Dedifferentiated amniotic fluid mesenchymal stem cell (primary cell): ENCODE results near the gene C1orf115.
"Not testable (repeated sequence)": the region's sequence is repeated elsewhere in the genome, so short reads cannot be mapped to it uniquely, and the experiment has no call there.

Source experiments
- DNase-seq: peaks from one replicate; pipeline ENCODE4 v3.0.0-alpha.2; 2016; ENCODE audit errors: extremely low spot score

C1orf115 gene, protein sequence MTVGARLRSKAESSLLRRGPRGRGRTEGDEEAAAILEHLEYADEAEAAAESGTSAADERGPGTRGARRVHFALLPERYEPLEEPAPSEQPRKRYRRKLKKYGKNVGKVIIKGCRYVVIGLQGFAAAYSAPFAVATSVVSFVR

DNA sequence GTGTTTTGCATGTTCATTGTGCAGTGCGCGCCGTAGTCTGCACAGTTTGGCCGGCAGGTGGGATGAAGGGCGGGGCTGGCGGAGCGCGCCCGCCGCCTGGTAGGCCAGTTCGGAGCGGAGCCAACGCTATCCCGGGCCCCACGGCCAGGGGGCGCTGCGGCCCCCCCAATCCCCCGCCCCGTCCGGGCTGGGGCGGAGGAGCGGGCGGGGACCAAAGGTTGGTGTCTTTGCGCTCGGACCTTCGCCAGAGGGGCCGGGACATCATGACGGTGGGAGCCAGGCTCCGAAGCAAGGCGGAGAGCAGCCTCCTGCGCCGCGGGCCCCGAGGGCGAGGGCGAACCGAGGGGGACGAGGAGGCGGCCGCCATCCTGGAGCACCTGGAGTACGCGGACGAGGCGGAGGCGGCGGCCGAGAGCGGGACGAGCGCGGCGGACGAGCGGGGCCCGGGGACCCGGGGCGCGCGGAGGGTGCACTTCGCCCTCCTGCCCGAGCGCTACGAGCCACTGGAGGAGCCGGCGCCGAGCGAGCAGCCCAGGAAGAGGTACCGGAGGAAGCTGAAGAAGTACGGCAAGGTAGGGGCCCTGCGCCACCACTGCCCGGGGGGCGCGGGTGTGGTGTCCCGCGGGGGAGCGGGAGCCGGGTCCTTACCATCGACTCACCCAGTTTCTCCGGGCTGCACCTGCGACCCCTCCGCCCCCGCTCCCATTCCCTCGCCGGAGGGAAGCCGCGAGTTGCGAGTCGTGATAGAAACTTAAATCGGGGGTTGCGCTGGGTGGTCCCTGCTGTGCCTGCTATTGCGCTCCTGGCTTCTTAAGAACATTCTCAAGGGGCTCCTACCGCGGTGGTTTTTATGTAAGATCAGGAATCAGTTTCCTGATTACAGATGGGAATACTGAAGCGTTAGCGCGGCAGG lies at the start of gene C1orf115:
TSS of gene C1orf115 (plus strand) at position 224 of the 913 bp plus-strand sequence. CDS start at position 264, 40 bp downstream.
- no peak for DNase-seq

DNA sequence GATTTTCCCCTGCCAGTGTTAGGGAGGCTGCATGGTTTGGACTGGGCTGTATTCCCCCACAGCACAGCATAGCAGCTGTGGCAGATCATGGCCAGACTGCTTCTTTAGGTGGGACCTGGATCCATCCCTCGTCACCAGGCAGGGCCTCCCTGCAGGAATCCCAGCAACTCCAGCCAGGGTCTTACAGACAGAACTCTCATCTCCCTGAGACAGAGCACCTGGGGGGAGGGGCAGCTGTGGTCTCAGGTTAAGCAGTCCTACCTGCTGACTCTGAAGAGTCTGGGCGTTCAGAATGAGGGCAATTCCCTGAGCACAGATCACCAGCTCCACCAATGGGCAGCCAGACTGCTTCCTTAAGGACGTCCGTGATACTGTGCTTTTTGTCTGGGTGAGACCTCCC lies 47.9 kb upstream of the C1orf115 start:
- DNase-seq = no peak

DNA sequence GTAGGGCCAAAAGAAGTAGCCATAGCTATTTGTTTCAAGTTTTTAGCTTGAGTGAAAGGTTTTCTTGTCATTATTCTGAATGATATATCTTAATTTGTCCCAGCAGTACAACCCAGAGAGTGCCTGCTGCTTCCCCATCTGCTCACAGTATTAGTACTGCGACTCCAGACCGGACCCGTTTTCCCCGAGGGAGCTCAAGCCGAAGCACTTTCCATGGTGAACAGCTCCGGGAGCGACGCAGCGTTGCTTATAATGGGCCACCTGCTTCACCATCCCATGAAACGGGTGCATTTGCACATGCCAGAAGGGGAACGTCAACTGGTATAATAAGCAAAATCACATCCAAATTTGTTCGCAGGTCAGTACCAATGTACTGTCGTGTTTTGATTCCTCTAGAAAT lies 37.2 kb upstream of the C1orf115 start:
- no peak for DNase-seq

DNA sequence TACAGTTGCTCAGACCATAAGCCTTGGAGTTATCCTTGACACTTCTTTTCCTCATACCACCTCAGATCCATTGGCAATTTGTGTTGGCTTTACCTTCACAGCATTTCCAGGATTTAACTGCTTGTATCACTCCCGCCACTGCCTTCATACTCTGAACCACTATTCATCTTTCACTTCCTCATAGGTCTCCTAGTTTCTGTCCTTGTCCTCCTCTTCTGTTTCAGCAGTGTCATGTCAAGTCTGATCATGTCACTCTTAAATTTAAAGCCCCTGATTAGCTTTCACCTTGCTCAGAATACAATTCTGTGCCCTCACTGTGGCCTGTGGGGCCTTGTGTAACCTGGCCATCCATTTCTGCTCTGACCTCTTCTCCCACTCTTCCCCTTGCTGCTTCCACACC lies 34.7 kb upstream of the C1orf115 start:
- DNase-seq = no peak

DNA sequence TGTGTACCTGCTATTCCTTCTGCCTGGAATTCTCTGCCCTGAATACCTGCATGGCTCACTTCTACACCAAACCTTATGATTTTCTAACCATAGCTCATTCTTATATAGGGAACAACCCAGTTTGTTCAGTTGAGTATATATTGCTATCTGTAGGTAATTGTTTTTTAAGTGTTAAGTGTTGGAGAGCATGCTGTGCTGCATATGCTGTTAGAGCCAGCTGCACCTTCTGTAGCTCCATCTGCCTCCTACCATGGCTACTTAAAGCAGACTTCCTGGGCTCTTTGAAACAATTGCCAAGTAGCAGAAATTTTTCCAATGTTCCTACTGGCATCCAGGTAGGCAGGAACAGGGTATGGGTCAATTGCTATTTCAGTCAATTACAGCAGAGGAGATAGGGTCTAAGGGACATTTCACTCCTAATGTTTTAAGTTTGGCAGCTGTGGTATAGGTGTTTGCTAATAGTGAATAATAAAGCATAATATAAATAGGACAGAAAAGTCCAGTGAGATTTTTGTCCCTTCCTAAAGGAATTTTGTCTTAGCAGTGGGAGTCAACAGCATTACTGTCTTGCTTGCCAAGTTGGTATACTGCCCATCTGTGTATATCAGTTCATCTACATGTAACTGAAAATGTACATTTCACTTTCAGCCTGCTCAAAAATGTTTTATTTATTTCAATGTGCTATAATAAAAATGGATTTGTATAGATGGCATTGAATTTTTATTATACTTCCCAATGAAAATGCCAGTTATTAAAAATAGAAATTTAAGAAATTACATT lies 34.0 kb upstream of the C1orf115 start:
- DNase-seq = no peak

DNA sequence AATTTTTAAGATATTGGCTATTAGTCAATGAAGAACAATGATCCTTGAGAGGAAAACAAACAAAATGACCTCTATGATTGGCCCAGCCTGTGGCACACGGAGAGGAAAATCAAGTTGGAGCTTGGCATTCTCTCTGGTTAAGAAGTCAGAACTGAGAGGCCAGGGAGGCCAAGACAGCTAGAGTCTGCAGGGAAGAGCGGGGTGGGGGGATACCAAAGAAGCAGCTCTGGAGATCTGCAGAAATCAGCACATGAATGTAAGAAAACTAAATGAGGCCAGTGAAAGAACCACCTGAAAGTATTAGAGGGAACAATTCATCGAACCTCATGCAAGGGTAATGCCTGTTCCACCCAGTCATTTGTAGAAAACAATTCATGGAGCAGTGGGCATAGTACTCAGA lies 23.8 kb upstream of the C1orf115 start:
- no peak for DNase-seq

DNA sequence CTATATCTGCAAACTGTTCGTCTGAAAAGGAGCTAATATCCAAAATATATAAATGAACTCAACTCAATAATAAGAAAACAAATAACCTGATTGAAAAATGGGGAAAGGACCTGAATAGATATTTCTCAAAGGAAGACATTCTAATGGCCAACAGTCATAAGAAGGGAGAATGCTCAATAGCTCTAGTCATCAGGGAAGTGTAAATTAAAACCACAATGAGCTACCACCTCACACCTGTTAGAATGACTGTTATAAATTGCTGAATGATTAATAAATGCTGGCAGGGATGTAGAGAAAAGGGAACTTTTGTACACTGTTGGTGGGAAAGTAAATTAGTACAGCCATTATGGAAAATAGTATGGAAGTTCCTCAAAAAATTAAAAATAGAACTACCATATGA lies 21.2 kb upstream of the C1orf115 start:
- DNase-seq = no peak

DNA sequence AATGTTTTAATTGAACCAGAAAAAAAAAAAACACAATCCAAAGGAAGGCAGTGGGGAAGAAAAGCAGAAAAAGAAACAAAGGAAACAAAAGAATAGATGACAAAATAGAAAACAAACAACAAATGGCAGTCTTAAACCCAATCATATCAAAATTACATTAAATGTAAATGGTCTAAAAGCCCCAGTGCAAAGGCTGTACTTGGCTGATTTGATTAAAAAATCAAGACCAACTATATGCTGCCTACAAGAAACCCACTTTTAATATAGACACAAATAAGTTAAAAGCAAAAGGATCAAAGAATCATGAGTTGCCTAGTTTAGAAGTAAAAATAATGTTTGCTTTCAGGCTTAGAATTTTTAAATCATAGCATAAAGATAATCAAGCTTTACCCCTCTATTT lies 19.8 kb upstream of the C1orf115 start:
- DNase-seq = no peak

DNA sequence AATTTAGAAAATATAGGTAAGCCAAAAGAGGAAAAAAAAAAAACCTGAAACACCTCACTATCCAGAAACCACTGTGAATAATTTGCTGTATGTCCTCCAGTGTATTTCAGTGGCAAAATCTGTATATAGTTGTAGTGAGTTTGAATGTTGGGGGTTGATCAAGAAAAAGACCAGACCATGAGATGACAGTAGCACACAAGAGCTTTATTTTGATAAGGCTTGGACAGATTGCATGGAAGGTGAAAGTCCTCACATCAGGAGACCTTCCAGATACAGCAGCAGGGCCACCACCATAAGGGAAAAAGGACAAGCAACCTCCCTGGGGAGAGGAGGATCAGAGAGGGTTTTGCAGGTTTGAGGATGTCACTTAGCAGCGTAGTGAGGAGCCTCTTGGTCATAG lies 16.2 kb upstream of the C1orf115 start:
- no peak for DNase-seq

DNA sequence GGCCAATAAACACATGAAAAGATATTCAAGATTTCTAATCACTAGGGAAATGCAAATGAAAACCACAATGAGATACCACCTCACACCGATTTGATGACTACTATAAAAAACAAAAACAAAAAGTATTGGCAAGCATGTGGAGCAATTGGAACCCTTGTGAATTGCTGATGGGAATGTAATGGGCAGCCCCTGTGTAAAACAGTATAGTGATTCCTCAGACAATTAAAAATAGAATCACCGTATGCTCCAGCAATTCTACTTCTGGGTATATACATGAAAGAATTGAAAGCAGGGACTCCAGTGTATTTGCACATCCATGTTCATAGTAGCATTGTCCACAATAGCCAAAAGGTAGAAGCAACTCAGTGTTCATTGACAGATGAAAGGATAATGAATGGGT lies 12.9 kb upstream of the C1orf115 start:
- DNase-seq = no peak

DNA sequence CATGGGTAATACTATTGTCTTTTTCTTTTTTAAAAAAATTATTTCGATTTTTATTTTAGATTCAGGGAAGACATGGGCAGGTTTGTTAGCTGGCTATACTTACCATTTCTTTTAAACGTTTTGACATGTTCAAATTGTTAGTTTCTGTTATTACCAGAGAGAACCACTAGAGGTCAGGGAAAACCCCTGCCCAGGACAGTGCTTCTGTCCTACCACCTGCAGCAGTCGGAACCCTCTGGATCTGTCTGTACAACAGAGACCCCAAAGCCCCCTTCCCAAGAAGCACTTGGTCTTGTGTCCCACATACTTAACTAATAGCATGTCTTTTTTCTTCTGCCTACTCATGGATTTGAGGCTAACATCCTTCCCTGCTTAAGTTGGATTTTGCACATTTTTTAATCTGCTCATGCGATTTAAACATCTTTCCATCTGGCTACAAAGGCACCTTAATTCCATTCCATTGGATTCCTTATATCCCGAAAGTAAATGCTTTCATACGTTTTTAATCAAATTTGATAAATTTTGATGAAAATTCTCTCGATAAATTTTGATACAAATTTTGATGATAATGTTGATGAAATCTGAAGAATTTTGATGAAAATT lies 10.0 kb upstream of the C1orf115 start:
- DNase-seq = no peak

DNA sequence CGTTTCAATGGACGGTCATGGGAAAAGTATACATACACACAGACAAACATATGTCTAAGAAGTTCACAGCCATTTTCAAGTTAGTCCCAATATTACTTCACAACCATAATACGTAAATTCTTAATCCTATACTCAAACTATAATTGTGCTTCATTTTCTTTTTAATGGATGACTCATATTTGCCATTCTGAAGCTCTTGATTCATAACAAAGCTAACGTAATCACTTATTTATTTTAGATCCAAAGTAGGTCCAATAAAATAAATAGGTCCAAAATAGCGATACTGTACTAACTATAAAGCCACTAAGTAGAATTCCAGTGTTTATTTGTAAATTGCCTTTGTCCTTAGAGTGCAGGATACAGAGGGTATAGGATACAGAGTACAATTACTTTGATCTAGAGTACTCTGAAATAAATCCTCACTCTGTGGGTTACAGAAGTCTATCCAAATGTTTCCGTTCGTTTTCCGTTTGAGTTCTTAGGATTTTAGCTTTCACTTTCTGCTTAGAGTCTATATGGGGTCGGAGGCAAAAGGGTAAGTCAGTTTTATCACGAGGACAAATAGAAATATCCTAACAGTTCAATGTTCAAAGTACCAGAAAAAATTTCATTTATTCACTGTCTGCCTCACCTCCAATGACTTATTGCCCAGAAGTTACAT lies 8.8 kb upstream of the C1orf115 start:
- no peak for DNase-seq

DNA sequence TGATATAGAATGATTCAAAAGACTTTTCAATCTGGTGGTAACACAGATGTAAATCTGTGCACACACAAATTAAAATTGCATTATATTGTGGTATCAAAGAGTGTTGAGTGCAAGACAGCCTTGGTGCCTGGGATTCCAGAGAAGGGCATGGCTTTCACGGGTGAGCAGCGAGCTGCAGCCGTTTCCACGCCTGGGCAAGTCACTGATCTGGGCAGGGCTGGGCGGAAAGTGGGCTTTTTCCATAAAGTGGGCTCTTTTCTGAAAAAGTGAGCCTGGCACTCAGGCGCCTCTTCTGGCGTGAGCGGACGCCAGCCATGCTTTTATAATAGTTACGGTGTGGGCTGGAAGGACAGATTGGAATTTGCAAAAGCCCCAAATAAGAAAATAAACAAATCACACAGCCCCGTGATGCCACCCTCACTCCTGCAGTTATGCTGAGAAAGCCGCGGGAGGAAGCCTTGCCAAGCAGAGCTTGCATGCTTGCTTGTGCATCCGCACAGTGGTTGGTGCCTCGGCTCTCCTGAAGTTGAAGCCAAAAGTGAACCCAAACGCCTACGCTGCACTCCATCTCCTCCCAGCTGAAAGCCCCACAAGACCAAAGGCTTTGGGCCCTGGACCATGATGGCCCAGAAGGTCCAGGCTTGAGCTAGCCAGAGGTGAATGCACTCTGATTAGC lies 7.1 kb upstream of the C1orf115 start:
- no peak for DNase-seq

DNA sequence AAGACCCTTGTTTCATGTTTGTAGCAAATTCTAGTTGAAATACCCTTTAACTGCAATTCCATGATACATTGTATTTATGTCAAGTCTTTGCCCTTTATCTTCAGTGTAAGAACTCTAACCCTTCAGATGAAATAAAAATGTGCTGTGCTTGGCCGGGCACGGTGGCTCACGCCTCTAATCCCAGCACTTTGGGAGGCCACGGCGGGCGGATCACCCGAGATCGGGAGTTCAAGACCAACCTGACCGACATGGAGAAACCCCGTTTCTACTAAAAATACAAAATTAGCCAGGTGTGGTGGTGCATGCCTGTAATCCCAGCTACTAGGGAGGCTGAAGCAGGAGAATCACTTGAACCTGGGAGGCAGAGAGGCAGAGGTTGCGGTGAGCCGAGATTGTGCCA lies 6.4 kb upstream of the C1orf115 start:
- DNase-seq = not testable (repeated sequence)

DNA sequence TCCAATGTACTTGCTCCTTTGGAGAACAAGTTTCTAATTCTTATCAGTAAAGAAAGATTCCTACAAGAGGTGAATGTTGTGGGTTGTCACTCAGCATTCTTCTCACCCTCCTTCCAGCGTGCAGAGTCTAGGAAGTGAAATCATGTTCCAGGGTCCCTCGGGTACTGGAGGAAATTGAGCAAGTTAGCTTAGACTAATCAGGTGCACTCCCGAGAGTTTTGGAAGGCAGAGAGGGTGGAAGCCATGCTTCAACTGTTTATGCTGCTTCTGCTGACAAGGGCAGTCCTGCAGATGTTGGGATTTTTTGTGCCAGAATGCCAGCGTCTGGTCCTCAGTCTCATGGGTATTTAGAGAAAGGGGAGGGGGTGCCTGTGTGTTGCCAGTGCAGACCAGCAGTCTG lies 5.3 kb upstream of the C1orf115 start:
- no peak for DNase-seq

DNA sequence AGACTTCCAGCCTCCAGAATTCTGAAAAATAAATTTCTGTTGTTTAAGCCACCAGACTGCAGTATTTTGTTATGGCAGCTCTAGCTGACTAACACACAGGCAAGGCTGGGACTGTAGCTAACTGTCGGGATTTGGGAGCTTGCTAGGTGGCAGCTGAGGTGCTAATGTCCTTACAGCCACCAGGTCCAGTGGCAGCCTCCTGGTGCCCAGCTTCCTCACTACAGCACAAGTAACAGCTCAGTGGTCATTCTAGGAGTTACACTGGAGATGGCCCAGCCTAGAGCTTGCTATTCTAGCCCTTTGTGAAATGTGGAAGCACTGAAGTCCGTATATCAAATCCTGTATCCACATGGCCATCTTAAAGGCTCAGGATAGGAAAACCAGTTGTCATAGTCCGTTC lies 4.3 kb upstream of the C1orf115 start:
- DNase-seq = no peak

DNA sequence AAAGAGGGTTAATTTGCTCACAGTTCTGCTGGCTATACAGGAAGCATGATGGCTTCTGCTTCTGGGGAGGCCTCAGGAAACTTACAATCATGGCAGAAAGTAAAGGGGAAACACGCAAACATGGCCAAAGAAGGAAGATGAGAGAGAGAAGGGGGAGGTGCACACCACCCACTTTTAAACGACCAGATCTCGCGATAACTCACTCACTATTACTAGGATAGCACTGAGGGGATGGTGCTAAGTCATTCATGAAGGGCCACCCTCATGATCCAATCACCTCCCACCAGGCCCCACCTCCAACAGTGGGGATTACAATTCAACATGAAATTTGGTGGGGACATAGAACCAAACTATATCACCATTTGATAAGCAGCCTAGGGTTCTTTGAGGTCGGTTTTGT lies 2.4 kb upstream of the C1orf115 start:
- no peak for DNase-seq

DNA sequence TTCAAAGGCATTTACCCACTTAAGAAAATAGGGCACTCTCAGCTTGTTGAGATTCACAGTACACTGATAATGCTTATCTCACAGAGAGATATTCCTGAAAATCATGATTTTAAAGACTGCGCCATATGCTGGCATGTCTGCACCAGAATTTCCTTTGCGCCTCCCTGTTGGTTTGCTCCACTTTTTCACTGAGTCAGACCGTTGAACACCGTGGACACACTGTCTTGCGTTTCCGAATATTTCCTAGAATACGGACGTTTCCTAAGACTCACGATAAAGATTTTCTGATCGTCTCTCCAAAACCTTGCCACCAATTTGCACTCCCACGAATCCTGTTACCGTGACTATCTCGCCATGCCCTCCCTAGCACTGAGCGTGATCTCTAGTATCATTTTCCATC lies 497 bp upstream of the C1orf115 start:
- no peak for DNase-seq

DNA sequence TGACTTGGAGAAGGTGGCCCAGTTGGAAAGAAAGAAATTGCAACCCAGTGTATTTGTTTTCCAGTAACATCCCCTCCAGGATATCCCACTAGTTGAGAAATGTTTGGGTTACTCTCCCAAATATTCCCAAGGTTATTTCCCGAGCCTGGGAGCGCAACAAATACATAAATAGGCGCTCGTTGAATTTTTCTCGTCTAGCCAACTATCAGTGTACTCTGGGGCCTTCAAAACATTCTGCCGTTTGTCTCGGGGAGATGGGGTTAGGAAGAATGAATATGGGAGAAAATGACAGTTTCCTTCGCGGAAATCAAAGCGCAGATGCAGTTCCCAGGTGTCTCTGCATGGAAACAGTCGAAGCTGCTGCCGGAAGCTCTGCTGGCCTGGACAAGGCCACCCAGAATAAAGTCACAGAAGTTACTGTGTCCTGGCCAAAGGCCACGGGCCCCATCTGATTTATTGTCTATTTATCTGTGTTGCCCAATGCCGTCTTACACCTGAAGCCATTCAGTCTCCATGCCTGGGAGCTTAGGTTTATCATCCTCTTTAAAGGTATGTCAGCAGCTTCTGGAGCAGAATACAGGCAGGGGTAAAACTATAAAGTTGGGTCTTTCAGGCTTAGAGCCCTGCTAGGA lies 1.0 kb downstream of the C1orf115 start:
- no peak for DNase-seq

DNA sequence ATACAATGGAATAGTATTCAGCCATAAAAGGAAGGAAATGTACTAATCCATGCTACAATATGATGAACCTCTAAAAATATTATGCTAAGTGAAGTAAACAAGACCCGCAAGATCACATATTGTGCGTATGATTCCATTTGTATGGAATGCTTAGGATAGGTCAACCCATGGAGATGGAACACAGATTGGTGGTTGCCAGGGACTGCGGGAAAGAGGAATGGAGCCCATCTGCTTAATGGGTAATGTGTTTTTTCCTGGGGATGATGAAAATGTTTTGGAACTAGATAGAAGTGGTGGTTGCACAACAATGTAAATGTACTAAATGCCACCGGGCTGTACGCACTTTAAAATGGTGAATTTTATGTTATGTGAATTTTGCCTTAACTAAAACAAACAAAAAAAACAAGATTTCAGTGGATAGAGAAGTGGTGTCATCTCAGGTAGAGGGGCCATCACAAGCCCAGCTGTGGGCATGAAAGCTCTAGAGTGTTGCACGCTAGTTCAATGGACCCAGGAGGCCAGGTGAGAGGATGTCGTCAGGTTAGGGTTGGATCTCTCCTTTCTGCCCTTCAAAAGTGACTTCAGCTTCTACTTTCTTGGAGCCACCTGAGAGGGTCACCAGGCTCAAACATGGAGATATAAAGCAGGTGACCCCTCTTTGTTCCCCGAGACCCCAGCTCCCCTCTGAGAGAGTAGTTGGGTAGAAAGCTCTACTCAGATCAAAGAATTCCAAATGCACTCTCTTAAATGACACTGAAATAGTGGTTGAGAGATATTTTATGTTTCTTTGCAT lies 2.5 kb downstream of the C1orf115 start:
- no peak for DNase-seq
